HG03558 (cell line): ENCODE measurements around the gene THSD7B.

ENCODE experiments used
- ATAC-seq: cut with Tn5 transposase; IDR thresholded peaks from one replicate; pipeline ENCODE4 v1.9.1; 2021; ENCODE audit warnings: moderate number of reproducible peaks; ENCODE audit not compliant: unreplicated experiment; ENCODE audit errors: extremely low read depth

The THSD7B gene

GRCh38 chr2:137333386-137334165 is 568.2 kb downstream of the THSD7B start:
- ATAC-seq = no peak

- no peak for ATAC-seq
These were observed 570.7 kb downstream of the THSD7B start for GRCh38 chr2:137336067-137336466.

GRCh38 chr2:137339051-137339450 is 573.7 kb downstream of the THSD7B start:
- no peak for ATAC-seq

GRCh38 chr2:137345994-137346393 is 580.6 kb downstream of the THSD7B start:
- ATAC-seq = no peak

GRCh38 chr2:137348301-137348700 is 583.0 kb downstream of the THSD7B start:
- ATAC-seq = no peak

GRCh38 chr2:137357634-137358033 is 592.3 kb downstream of the THSD7B start:
- no peak for ATAC-seq

GRCh38 chr2:137367361-137367760 is 602.0 kb downstream of the THSD7B start:
- no peak for ATAC-seq

- ATAC-seq = no peak
These were observed 603.8 kb downstream of the THSD7B start for GRCh38 chr2:137369106-137369505.

- no peak for ATAC-seq
These were observed 613.8 kb downstream of the THSD7B start for GRCh38 chr2:137379186-137379585.

GRCh38 chr2:137380610-137381009 is 615.3 kb downstream of the THSD7B start:
- ATAC-seq = no peak

- no peak for ATAC-seq
These were observed 616.4 kb downstream of the THSD7B start for GRCh38 chr2:137381731-137382130.

GRCh38 chr2:137383391-137383790 is 618.0 kb downstream of the THSD7B start:
- no peak for ATAC-seq

GRCh38 chr2:137387044-137387443 is 621.7 kb downstream of the THSD7B start:
- no peak for ATAC-seq

GRCh38 chr2:137405496-137405895 is 640.2 kb downstream of the THSD7B start:
- no peak for ATAC-seq

GRCh38 chr2:137411585-137411984 is 646.2 kb downstream of the THSD7B start:
- ATAC-seq = no peak

GRCh38 chr2:137420744-137421143 is 655.4 kb downstream of the THSD7B start:
- ATAC-seq = no peak

GRCh38 chr2:137435162-137435561 is 669.8 kb downstream of the THSD7B start:
- no peak for ATAC-seq

- ATAC-seq = no peak
These were observed 672.0 kb downstream of the THSD7B start for GRCh38 chr2:137437386-137437785.

- no peak for ATAC-seq
These were observed 679.6 kb downstream of the THSD7B start for GRCh38 chr2:137444970-137445369.

GRCh38 chr2:137449454-137449853 is 684.1 kb downstream of the THSD7B start:
- ATAC-seq = no peak

- no peak for ATAC-seq
These were observed 689.5 kb downstream of the THSD7B start for GRCh38 chr2:137454886-137455285.

- peak; percentile 73 for ATAC-seq
These were observed 702.0 kb downstream of the THSD7B start for GRCh38 chr2:137467246-137467862.
